Measurements from ENCODE around the gene ZSWIM5. TPM values are rescaled to one million over a fixed set of nuclear protein-coding genes. Genes with fewer than 3 reads are reported as not detected.
"Not testable (repeated sequence)": the region's sequence is repeated elsewhere in the genome, so short reads cannot be mapped to it uniquely, and the experiment has no call there.

Gene ZSWIM5
- total RNA-seq, 1 donor from 2014 or later, result 0.23 TPM

DNA sequence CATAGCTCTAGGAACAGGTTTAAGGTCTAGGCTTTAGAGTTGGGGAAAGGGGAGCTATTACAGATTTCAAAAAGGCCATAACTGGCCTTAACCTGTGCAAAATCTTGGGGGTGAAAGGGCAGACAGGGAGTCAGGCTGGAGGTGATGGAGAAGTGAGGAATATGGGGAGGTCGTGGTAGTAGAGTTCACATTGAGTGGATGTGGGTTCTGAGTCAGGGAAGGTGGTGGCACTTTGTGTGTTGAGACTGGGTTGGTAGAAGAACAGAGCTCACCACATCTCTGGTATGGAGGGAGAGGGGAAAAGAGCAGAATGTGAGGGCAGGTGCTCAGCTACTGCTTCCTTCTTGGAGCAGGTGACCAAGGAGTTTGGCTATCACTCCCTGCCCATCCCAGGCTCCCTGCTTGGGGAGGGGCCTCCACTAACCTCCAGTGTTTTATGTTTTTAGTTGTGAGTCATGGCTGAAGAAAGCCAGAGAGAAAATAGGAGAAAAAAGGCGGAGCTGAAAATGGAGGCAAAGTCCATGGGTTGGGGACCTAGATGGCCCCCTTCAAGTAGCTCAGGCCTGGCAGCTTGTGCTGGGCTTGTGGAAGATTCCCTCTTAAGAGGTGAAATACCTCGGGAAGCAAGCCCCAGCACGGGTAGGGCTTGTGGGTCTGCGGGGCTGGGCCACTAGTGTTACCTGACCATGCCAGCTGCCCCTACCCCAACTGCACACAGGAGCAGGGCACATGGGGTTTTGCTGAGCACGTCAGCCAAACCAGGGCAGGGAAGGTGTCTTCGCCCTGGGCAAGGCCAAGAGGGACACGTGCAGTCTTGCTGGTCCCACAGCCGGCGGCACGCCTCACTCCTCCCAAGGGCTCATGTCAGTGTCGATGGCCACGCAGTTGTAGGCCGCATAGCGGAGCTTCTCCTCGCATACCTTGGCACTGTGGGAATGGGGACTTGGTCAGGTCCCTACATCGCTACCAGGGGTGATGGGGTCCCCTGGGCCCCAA is 203.5 kb downstream of the ZSWIM5 start:
- H3K4me3 ChIP-seq (ENCODE audit: low read depth, low read length), result no peak overlapping the region
- no peak for DNase-seq (ENCODE audit: low read depth)
- TF ChIP-seq, protein P1, sequence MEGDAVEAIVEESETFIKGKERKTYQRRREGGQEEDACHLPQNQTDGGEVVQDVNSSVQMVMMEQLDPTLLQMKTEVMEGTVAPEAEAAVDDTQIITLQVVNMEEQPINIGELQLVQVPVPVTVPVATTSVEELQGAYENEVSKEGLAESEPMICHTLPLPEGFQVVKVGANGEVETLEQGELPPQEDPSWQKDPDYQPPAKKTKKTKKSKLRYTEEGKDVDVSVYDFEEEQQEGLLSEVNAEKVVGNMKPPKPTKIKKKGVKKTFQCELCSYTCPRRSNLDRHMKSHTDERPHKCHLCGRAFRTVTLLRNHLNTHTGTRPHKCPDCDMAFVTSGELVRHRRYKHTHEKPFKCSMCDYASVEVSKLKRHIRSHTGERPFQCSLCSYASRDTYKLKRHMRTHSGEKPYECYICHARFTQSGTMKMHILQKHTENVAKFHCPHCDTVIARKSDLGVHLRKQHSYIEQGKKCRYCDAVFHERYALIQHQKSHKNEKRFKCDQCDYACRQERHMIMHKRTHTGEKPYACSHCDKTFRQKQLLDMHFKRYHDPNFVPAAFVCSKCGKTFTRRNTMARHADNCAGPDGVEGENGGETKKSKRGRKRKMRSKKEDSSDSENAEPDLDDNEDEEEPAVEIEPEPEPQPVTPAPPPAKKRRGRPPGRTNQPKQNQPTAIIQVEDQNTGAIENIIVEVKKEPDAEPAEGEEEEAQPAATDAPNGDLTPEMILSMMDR (conservative IDR thresholded peaks at IDR 0.05; ENCODE audit: low read depth, low read length), result no peak

DNA sequence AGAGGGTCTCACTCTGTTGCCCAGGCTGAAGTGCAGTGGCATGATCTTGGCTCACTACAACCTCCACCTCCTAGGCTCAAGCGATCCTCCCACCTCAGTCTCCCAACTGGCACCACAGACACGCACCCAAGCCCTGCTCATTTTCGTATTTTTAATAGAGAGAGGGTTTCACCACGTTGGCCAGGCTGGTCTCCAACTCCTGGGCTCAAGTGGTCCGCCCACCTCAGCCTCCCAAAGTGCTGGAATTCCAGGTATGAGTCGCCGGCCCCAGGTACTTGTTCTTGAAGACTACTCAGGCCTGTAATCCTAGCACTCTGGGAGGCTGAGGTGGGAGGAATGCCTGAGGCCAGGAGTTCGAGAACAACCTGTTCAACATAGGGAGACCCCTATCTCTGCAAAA is 204.8 kb downstream of the ZSWIM5 start:
- not testable (repeated sequence) for H3K4me3 ChIP-seq (ENCODE audit: low read depth, low read length); DNase-seq (ENCODE audit: low read depth)

DNA sequence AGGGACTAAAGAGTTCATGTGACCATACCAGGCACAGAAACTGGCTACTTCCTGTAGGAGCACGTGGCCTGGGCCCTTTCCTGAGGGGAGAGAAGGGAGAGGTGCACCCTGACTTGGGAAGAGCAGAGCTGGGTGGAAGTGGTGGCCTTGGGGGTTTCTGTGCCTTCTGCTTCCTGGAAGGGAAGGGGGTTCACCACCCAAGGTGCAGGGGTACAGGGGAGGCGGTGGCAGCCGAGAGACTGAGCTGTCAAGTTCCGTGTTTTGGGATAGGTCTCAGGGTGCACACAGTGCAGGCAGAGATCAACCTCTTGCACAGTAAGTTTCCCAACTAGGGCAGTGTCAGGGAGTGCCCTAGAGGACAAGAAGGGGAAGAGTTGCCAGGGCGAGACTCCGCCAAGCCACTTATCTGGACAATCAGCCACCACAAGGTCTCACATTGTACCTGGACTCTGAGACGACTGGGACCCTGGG is 205.4 kb downstream of the ZSWIM5 start:
- TF ChIP-seq, protein P1 (conservative IDR thresholded peaks at IDR 0.05; ENCODE audit: low read depth, low read length), result no peak
- no peak for DNase-seq (ENCODE audit: low read depth)
- H3K4me3 ChIP-seq (ENCODE audit: low read depth, low read length), result no peak overlapping the region

DNA sequence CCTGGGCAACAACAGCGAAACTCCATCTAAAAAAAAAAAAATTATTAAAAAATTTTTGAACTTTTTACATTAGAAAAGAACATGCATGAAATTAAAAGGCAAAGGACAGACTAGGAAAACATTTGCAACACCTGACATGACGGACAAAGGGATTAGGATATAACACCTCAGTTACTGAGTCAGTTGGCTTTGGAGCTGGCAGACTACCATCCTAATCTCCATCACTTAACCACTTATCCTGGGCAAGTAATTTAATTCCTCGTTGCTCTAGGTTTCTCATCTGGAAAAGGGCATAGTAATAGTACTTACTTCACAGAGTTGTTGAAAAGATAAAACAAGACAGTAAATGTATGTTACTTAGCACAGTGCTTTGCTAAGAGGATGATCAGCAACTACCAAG is 207.2 kb downstream of the ZSWIM5 start:
- no peak for DNase-seq (ENCODE audit: low read depth)
- H3K4me3 ChIP-seq (ENCODE audit: low read depth, low read length), result no peak overlapping the region
- TF ChIP-seq, protein P1 (conservative IDR thresholded peaks at IDR 0.05; ENCODE audit: low read depth, low read length), result no peak

DNA sequence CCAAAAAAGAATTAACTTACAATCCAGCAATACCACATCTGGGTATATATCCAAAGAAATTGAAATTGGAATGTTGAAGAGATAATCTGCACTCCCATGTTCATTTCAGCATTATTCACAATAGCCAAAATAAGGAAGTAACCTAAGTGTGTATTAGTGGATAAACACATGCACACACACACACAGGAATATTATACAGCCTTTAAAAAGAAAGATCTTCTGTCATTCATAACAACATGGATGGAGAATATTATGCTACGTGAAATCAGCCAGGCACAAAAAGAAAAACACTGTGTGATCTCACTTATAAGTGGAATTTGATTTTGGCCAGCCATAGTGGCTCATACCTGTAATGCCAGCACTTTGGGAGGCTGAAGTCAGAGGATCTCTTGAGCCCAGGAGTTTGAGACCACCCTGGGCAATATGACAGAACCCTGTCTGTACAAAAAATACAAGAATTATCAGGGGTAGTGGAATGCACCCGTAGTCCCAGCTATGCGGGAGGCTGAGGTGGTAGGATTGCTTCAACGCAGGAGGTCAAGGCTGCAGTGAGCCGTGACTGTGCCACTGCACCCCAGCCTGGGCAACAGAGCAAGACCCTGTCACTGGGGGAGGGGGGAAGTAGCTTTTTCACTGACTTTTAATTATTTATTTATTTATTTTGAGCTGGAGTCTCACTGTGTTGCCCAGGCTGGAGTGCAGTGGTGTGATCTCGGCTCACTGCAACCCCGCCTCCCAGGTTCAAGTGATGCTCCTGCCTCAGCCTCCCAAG is 210.8 kb downstream of the ZSWIM5 start:
- no peak for DNase-seq (ENCODE audit: low read depth)
- no peak overlapping the region for H3K4me3 ChIP-seq (ENCODE audit: low read depth, low read length)
- TF ChIP-seq, protein P1 (conservative IDR thresholded peaks at IDR 0.05; ENCODE audit: low read depth, low read length), result no peak

DNA sequence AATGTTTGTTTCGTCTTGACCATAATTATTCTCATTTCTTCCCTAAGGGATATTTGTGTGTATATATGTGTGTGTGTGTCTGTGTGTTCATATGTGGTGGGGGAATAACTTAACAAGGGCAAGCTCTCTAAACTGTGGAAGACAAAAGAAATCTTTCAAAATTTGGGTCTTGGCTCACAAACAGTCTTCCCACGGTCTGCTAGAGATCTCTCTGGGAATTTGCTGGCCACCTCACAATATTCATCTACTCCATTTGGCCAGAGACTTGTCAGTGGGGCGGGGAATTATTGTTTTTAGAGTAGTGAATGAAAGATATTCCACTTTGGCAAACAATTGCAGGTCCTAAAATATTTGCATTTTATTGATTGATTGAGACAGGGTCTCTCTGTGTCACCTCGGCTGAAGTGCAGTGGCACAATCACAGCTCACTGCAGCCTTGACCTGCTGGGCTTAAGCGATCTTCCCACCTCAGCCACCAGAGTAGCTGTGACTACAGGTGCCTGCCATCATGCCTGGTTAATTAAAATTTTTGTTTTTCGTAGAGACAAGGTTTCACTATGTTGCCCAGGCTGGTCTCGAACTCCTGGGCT is 212.0 kb downstream of the ZSWIM5 start:
- no peak overlapping the region for H3K4me3 ChIP-seq (ENCODE audit: low read depth, low read length)
- TF ChIP-seq, protein P1 (conservative IDR thresholded peaks at IDR 0.05; ENCODE audit: low read depth, low read length), result no peak
- DNase-seq (ENCODE audit: low read depth), result no peak
